ENCODE data around the gene NF1. TPM values are rescaled to one million over a fixed set of nuclear protein-coding genes. Genes with fewer than 3 reads are reported as not detected.

Gene NF1
- total RNA-seq, 1 experiment from 2014 or later, result 16.4 TPM

GRCh38 chr17:31404028-31404949 is 309.5 kb downstream of the NF1 start:
- Histone ChIP-seq H3K9me2 (replicated peaks; ENCODE audit: low read length) (no peaks in the 10 kb centered on the region), H3K4me3 (ENCODE audit: low read length) (no peak overlapping the region), H2AFZ (ENCODE audit: low read length) (no peak overlapping the region), H3K9me3 (ENCODE audit: low read length) (no peaks in the 10 kb centered on the region), H3K4me1 (ENCODE audit: insufficient read depth, low read length) (no peaks in the 10 kb centered on the region), H3K27me3 (ENCODE audit: low read length) (no peaks in the 10 kb centered on the region), H4K20me1 (ENCODE audit: low read length) (no peaks in the 10 kb centered on the region), H3K9ac (ENCODE audit: low read length) (no peak overlapping the region), H3F3A (ENCODE audit: low read length, unreplicated experiment) (no peaks in the 10 kb centered on the region), H3K79me2 (ENCODE audit: low read length) (no peaks in the 10 kb centered on the region), H3K27ac (ENCODE audit: low read length) (no peak overlapping the region), H3K4me2 (ENCODE audit: low read length) (no peak overlapping the region), H3K36me3 (ENCODE audit: low read depth, low read length) (no peaks in the 10 kb centered on the region)
- ChIA-PET POLR2A (ENCODE audit: unreplicated experiment) (no interaction called here), CTCF (interaction anchor here (0.7 kb wide), 1 partner anchor 15 kb away, joined by 5 read pairs; no protein-coding TSS in a partner anchor)
- ATAC-seq (no peak), DNase-seq (peak; percentile 29)
- intact Hi-C loops (cut with micrococcal nuclease), result no loop called here
- no TSS peak for BruUV-seq (replicated peaks)
- TF ChIP-seq CTCF (conservative IDR thresholded peaks at IDR 0.05; ENCODE audit: low read depth, low read length), result no peak
- no peak for TF ChIP-seq EZH2 (IDR thresholded peaks at IDR 0.05; ENCODE audit: low read length, unreplicated experiment)
- TF ChIP-seq EZH2phosphoT487 (IDR thresholded peaks at IDR 0.05; ENCODE audit: borderline replicate concordance, low read length), result no peak

GRCh38 chr17:31405890-31406371 is 311.2 kb downstream of the NF1 start:
- TF ChIP-seq CTCF (conservative IDR thresholded peaks at IDR 0.05; ENCODE audit: low read depth, low read length), result no peak
- TF ChIP-seq EZH2phosphoT487 (IDR thresholded peaks at IDR 0.05; ENCODE audit: borderline replicate concordance, low read length), result no peak
- no peak for TF ChIP-seq EZH2 (IDR thresholded peaks at IDR 0.05; ENCODE audit: low read length, unreplicated experiment)
- no peaks in the 10 kb centered on the region for H3K9me2 ChIP-seq (replicated peaks; ENCODE audit: low read length)
- no peak overlapping the region for H3K9ac ChIP-seq (ENCODE audit: low read length)
- no TSS peak for BruUV-seq (replicated peaks)
- no peak overlapping the region for H3K4me2 ChIP-seq (ENCODE audit: low read length)
- intact Hi-C loops (cut with micrococcal nuclease), result no loop called here
- H3K79me2 ChIP-seq (ENCODE audit: low read length), result no peaks in the 10 kb centered on the region
- no peaks in the 10 kb centered on the region for H3K4me1 ChIP-seq (ENCODE audit: insufficient read depth, low read length)
- POLR2A ChIA-PET (ENCODE audit: unreplicated experiment), result no interaction called here
- no peaks in the 10 kb centered on the region for H3K27me3 ChIP-seq (ENCODE audit: low read length)
- no peak overlapping the region for H3K27ac ChIP-seq (ENCODE audit: low read length)
- no peaks in the 10 kb centered on the region for H3K9me3 ChIP-seq (ENCODE audit: low read length)
- CTCF ChIA-PET, result no interaction called here
- no peak overlapping the region for H2AFZ ChIP-seq (ENCODE audit: low read length)
- no peak for ATAC-seq
- DNase-seq, result no peak
- H3K36me3 ChIP-seq (ENCODE audit: low read depth, low read length), result no peaks in the 10 kb centered on the region
- no peaks in the 10 kb centered on the region for H3F3A ChIP-seq (ENCODE audit: low read length, unreplicated experiment)
- no peak overlapping the region for H3K4me3 ChIP-seq (ENCODE audit: low read length)
- H4K20me1 ChIP-seq (ENCODE audit: low read length), result no peaks in the 10 kb centered on the region

- POLR2A ChIA-PET (ENCODE audit: unreplicated experiment), result no interaction called here
Observed at GRCh38 chr17:31408586-31408985, 313.8 kb downstream of the NF1 start.

More at GRCh38 chr17:31408586-31408985, 313.8 kb downstream of the NF1 start:
- Histone ChIP-seq H3K9me2 (replicated peaks; ENCODE audit: low read length) (no peaks in the 10 kb centered on the region), H3K79me2 (ENCODE audit: low read length) (no peaks in the 10 kb centered on the region), H3K4me2 (ENCODE audit: low read length) (no peak overlapping the region), H2AFZ (ENCODE audit: low read length) (no peak overlapping the region), H3K27me3 (ENCODE audit: low read length) (no peaks in the 10 kb centered on the region), H3K9ac (ENCODE audit: low read length) (no peak overlapping the region), H3K4me1 (ENCODE audit: insufficient read depth, low read length) (no peaks in the 10 kb centered on the region), H3K36me3 (ENCODE audit: low read depth, low read length) (no peaks in the 10 kb centered on the region), H3F3A (ENCODE audit: low read length, unreplicated experiment) (no peaks in the 10 kb centered on the region), H3K9me3 (ENCODE audit: low read length) (no peaks in the 10 kb centered on the region), H3K27ac (ENCODE audit: low read length) (no peak overlapping the region), H3K4me3 (ENCODE audit: low read length) (no peak overlapping the region), H4K20me1 (ENCODE audit: low read length) (no peaks in the 10 kb centered on the region)
- DNase-seq (no peak), ATAC-seq (no peak)
- CTCF ChIA-PET, result no interaction called here
- BruUV-seq (replicated peaks), result no TSS peak
- intact Hi-C loops (cut with micrococcal nuclease), result no loop called here
- TF ChIP-seq EZH2 (IDR thresholded peaks at IDR 0.05; ENCODE audit: low read length, unreplicated experiment) (no peak), EZH2phosphoT487 (IDR thresholded peaks at IDR 0.05; ENCODE audit: borderline replicate concordance, low read length) (no peak), CTCF (conservative IDR thresholded peaks at IDR 0.05; ENCODE audit: low read depth, low read length) (no peak)

All from PC-3 (cell line).